Measurements from ENCODE around the gene ROR1. TPM values are rescaled to one million over a fixed set of nuclear protein-coding genes. Genes with fewer than 3 reads are reported as not detected.

Gene ROR1
- total and polyA plus RNA-seq, 4 experiments from 2014 or later: not detected

GRCh38 chr1:63934697-63935096 lies 160.9 kb downstream of the ROR1 start:
- intact Hi-C loops (cut with micrococcal nuclease): no loop called here
- POLR2A ChIA-PET (ENCODE audit: partially characterized antibody): no interaction called here
- H3K36me3 Mint-ChIP-seq: no peaks in the 10 kb centered on the region
- no peaks in the 10 kb centered on the region for H3K9me3 ChIP-seq (ENCODE audit: control insufficient read depth in 1 of 2, low read length in 2 of 2)
- no peaks in the 10 kb centered on the region for H3K27me3 ChIP-seq (ENCODE audit: insufficient read depth, low read length)
- no peaks in the 10 kb centered on the region for H3K9me3 Mint-ChIP-seq
- H3K27ac Mint-ChIP-seq: no peak overlapping the region
- no peak overlapping the region for H3K4me3 ChIP-seq (ENCODE audit: low read length in 2 of 2)
- H3K27ac ChIP-seq (ENCODE audit: low read depth, low read length): no peak overlapping the region
- H3K27me3 Mint-ChIP-seq: peaks cover 0 to 4% of the 10 kb centered on the region in 2 donors
- no peak overlapping the region for H3K4me3 Mint-ChIP-seq
- CTCF ChIA-PET (ENCODE audit: partially characterized antibody): interaction anchor here (0.7 to 1.9 kb wide), 2 partner anchors 285 to 312 kb away, joined by 3 to 7 read pairs; no protein-coding TSS in a partner anchor
- no peaks in the 10 kb centered on the region for H3K4me1 Mint-ChIP-seq
- no peak for DNase-seq
- H3K4me1 ChIP-seq (ENCODE audit: insufficient read depth, low read length): no peaks in the 10 kb centered on the region
- H3K36me3 ChIP-seq (ENCODE audit: insufficient read depth, low read length): no peaks in the 10 kb centered on the region

GRCh38 chr1:63935143-63935542 lies 161.3 kb downstream of the ROR1 start:
- H3K9me3 Mint-ChIP-seq: no peaks in the 10 kb centered on the region
- H3K4me3 Mint-ChIP-seq: no peak overlapping the region
- ChIA-PET CTCF (ENCODE audit: partially characterized antibody) (interaction anchor here (0.7 to 1.9 kb wide), 3 partner anchors 202 to 312 kb away, joined by 3 to 7 read pairs (median 3); no protein-coding TSS in a partner anchor), POLR2A (ENCODE audit: partially characterized antibody) (no interaction called here)
- H3K27ac ChIP-seq (ENCODE audit: low read depth, low read length): no peak overlapping the region
- no peak overlapping the region for H3K4me3 ChIP-seq (ENCODE audit: low read length in 2 of 2)
- H3K27me3 Mint-ChIP-seq: peaks cover 0 to 4% of the 10 kb centered on the region in 2 donors
- intact Hi-C loops (cut with micrococcal nuclease): no loop called here
- H3K4me1 ChIP-seq (ENCODE audit: insufficient read depth, low read length): no peaks in the 10 kb centered on the region
- no peak overlapping the region for H3K27ac Mint-ChIP-seq
- no peaks in the 10 kb centered on the region for H3K27me3 ChIP-seq (ENCODE audit: insufficient read depth, low read length)
- DNase-seq: no peak
- no peaks in the 10 kb centered on the region for H3K36me3 Mint-ChIP-seq
- no peaks in the 10 kb centered on the region for H3K9me3 ChIP-seq (ENCODE audit: control insufficient read depth in 1 of 2, low read length in 2 of 2)
- H3K36me3 ChIP-seq (ENCODE audit: insufficient read depth, low read length): no peaks in the 10 kb centered on the region
- H3K4me1 Mint-ChIP-seq: no peaks in the 10 kb centered on the region

DNA sequence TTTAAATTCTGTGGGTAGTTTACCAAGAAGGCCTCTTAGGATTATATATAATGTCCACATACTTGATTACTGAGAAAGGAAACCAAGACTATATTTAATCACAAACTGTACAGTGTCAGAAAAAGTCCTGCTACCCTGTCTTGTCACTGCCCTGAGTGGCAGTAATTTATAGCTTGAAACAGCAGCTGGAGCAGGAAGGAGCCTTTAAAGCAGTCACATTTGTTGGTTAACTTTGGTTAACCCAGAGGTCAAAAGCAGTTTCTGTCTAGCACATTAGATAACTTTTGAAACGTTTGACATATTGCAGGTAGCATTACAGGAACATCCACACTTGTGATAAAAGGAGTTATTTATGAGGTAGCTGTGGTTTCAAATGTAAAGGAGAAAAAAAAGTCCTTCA lies 161.7 kb downstream of the ROR1 start:
- intact Hi-C loops (cut with micrococcal nuclease): no loop called here
- POLR2A ChIA-PET (ENCODE audit: partially characterized antibody): no interaction called here
- H3K27ac Mint-ChIP-seq: no peak overlapping the region

DNA sequence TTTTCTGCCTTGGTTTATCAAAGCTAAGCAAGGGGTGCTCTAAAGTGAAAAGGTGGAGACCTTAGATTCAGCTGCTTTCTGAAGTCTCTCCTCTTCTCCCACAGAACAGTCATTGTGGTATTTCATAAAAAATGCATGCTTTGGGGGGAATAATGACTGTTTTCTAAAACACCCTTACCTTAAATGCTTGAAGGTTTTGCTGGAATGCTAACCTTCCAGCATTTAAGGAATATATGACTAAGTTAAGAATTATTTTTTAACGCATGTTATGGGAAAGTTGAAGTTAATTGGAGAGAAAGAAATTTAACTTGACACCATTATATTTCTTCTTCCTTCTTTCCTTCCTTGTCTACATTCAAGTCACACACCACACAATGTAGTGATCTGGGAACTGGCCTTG lies 162.5 kb downstream of the ROR1 start:
- Mint-ChIP-seq H3K4me3 (no peak overlapping the region), H3K27ac (no peak overlapping the region), H3K27me3 (peaks cover 0 to 6% of the 10 kb centered on the region in 2 donors), H3K4me1 (no peaks in the 10 kb centered on the region), H3K9me3 (no peaks in the 10 kb centered on the region), H3K36me3 (no peaks in the 10 kb centered on the region)
- no peak for DNase-seq
- CTCF ChIA-PET (ENCODE audit: partially characterized antibody): interaction anchor here (1.5 kb wide), 1 partner anchor 201 kb away, joined by 3 read pairs; no protein-coding TSS in a partner anchor
- H3K9me3 ChIP-seq (ENCODE audit: control insufficient read depth in 1 of 2, low read length in 2 of 2): no peaks in the 10 kb centered on the region
- no peaks in the 10 kb centered on the region for H3K36me3 ChIP-seq (ENCODE audit: insufficient read depth, low read length)
- no peak overlapping the region for H3K4me3 ChIP-seq (ENCODE audit: low read length in 2 of 2)
- no peaks in the 10 kb centered on the region for H3K27me3 ChIP-seq (ENCODE audit: insufficient read depth, low read length)
- intact Hi-C loops (cut with micrococcal nuclease): no loop called here
- H3K27ac ChIP-seq (ENCODE audit: low read depth, low read length): no peak overlapping the region
- POLR2A ChIA-PET (ENCODE audit: partially characterized antibody): no interaction called here
- no peaks in the 10 kb centered on the region for H3K4me1 ChIP-seq (ENCODE audit: insufficient read depth, low read length)

More for the DNA sequence above, 161.7 kb downstream of the ROR1 start:
- CTCF ChIA-PET (ENCODE audit: partially characterized antibody): interaction anchor here (1.5 to 1.9 kb wide), 2 partner anchors 202 to 311 kb away, joined by 3 to 7 read pairs; no protein-coding TSS in a partner anchor
- Histone ChIP-seq H3K27me3 (ENCODE audit: insufficient read depth, low read length) (no peaks in the 10 kb centered on the region), H3K4me1 (ENCODE audit: insufficient read depth, low read length) (no peaks in the 10 kb centered on the region), H3K36me3 (ENCODE audit: insufficient read depth, low read length) (no peaks in the 10 kb centered on the region), H3K4me3 (ENCODE audit: low read length in 2 of 2) (no peak overlapping the region), H3K9me3 (ENCODE audit: control insufficient read depth in 1 of 2, low read length in 2 of 2) (no peaks in the 10 kb centered on the region), H3K27ac (ENCODE audit: low read depth, low read length) (no peak overlapping the region)
- Mint-ChIP-seq H3K27me3 (peaks cover 0 to 4% of the 10 kb centered on the region in 2 donors), H3K4me1 (no peaks in the 10 kb centered on the region), H3K36me3 (no peaks in the 10 kb centered on the region), H3K4me3 (no peak overlapping the region), H3K9me3 (no peaks in the 10 kb centered on the region)
- no peak for DNase-seq

GRCh38 chr1:63936801-63937200 lies 163.0 kb downstream of the ROR1 start:
- Histone ChIP-seq H3K4me1 (ENCODE audit: insufficient read depth, low read length) (no peaks in the 10 kb centered on the region), H3K27me3 (ENCODE audit: insufficient read depth, low read length) (no peaks in the 10 kb centered on the region), H3K4me3 (ENCODE audit: low read length in 2 of 2) (no peak overlapping the region), H3K9me3 (ENCODE audit: control insufficient read depth in 1 of 2, low read length in 2 of 2) (no peaks in the 10 kb centered on the region), H3K36me3 (ENCODE audit: insufficient read depth, low read length) (no peaks in the 10 kb centered on the region), H3K27ac (ENCODE audit: low read depth, low read length) (no peak overlapping the region)
- Mint-ChIP-seq H3K27ac (no peak overlapping the region), H3K9me3 (no peaks in the 10 kb centered on the region), H3K4me3 (no peak overlapping the region), H3K4me1 (no peaks in the 10 kb centered on the region), H3K27me3 (peaks cover 0 to 4% of the 10 kb centered on the region in 2 donors), H3K36me3 (no peaks in the 10 kb centered on the region)
- CTCF ChIA-PET (ENCODE audit: partially characterized antibody): interaction anchor here (1.5 kb wide), 1 partner anchor 201 kb away, joined by 3 read pairs; no protein-coding TSS in a partner anchor
- POLR2A ChIA-PET (ENCODE audit: partially characterized antibody): no interaction called here
- DNase-seq: no peak
- intact Hi-C loops (cut with micrococcal nuclease): no loop called here

- ChIA-PET CTCF (ENCODE audit: partially characterized antibody) (no interaction called here), POLR2A (ENCODE audit: partially characterized antibody) (no interaction called here)
- no peaks in the 10 kb centered on the region for H3K36me3 ChIP-seq (ENCODE audit: insufficient read depth, low read length)
- no peaks in the 10 kb centered on the region for H3K36me3 Mint-ChIP-seq
- H3K4me1 Mint-ChIP-seq: no peaks in the 10 kb centered on the region
- H3K27me3 Mint-ChIP-seq: peaks cover 0 to 4% of the 10 kb centered on the region in 2 donors
- H3K9me3 ChIP-seq (ENCODE audit: control insufficient read depth in 1 of 2, low read length in 2 of 2): no peaks in the 10 kb centered on the region
- H3K27ac Mint-ChIP-seq: no peak overlapping the region
- no peak overlapping the region for H3K4me3 Mint-ChIP-seq
- H3K9me3 Mint-ChIP-seq: no peaks in the 10 kb centered on the region
- intact Hi-C loops (cut with micrococcal nuclease): no loop called here
- DNase-seq: no peak
- no peak overlapping the region for H3K4me3 ChIP-seq (ENCODE audit: low read length in 2 of 2)
- H3K27me3 ChIP-seq (ENCODE audit: insufficient read depth, low read length): no peaks in the 10 kb centered on the region
- H3K4me1 ChIP-seq (ENCODE audit: insufficient read depth, low read length): no peaks in the 10 kb centered on the region
- H3K27ac ChIP-seq (ENCODE audit: low read depth, low read length): no peak overlapping the region
Measured at GRCh38 chr1:63937461-63938022, 163.7 kb downstream of the ROR1 start.

DNA sequence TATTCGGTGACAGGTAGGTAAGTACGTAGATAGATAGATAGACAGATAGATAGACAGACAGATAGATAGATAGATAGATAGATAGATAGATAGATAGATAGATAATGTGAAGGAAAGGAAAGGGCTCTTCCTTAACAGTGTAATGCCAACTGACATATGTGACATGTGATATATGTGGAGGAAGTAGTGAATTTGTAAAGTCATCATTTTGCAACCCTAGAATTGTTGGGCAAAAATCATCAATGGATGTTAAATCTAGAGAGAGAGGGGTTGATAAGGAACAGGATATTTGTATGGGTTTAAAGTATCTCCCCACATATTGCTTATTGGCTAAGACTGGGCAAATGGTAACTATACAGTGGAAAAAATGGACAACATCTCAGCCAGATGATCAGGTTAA lies 166.6 kb downstream of the ROR1 start:
- no peaks in the 10 kb centered on the region for H3K36me3 Mint-ChIP-seq
- no peaks in the 10 kb centered on the region for H3K36me3 ChIP-seq (ENCODE audit: insufficient read depth, low read length)
- POLR2A ChIA-PET (ENCODE audit: partially characterized antibody): no interaction called here
- no peak for DNase-seq
- H3K4me1 Mint-ChIP-seq: no peaks in the 10 kb centered on the region
- H3K4me1 ChIP-seq (ENCODE audit: insufficient read depth, low read length): no peaks in the 10 kb centered on the region
- CTCF ChIA-PET (ENCODE audit: partially characterized antibody): no interaction called here
- H3K9me3 Mint-ChIP-seq: no peaks in the 10 kb centered on the region
- no peak overlapping the region for H3K27ac ChIP-seq (ENCODE audit: low read depth, low read length)
- no peak overlapping the region for H3K4me3 ChIP-seq (ENCODE audit: low read length in 2 of 2)
- intact Hi-C loops (cut with micrococcal nuclease): no loop called here
- no peak overlapping the region for H3K4me3 Mint-ChIP-seq
- H3K9me3 ChIP-seq (ENCODE audit: control insufficient read depth in 1 of 2, low read length in 2 of 2): no peaks in the 10 kb centered on the region
- H3K27me3 Mint-ChIP-seq: peaks cover 0 to 4% of the 10 kb centered on the region in 2 donors
- H3K27ac Mint-ChIP-seq: no peak overlapping the region
- peaks cover 3% of the 10 kb centered on the region for H3K27me3 ChIP-seq (ENCODE audit: insufficient read depth, low read length)

All from CD4-positive, alpha-beta memory T cell (primary cell).